GM23338 (cell line): ENCODE results near the gene HNRNPUL2. TPM values are rescaled to one million over a fixed set of nuclear protein-coding genes. Genes with fewer than 3 reads are reported as not detected.

Experiments used
- ATAC-seq: fragments of 200-7000 bp; cut with Tn5 transposase; 3 replicates; pipeline ENCODE4 v1.9.1; 2020
- DNase-seq: peaks from one replicate; pipeline ENCODE4 v3.0.0-alpha.2; 2015; ENCODE audit warnings: low spot score
- H2AFZ ChIP-seq: fragments of 200-600 bp; sonication (generic); 2 replicates; pipeline ENCODE4 v1.8.0; 2016; ENCODE audit warnings: antibody characterized with exemption, mild to moderate bottlenecking, moderate library complexity
- H3F3A ChIP-seq: fragments of 200-600 bp; sonication (generic); replicated peaks from 2 replicates; pipeline ENCODE4 v1.8.0; 2017; ENCODE audit warnings: antibody characterized with exemption, mixed run types, low read depth
- H3K27ac ChIP-seq: fragments of 200-600 bp; sonication (generic); 2 replicates; pipeline ENCODE4 v1.6.1; 2016; ENCODE audit warnings: low read depth
- H3K27me3 ChIP-seq: fragments of 200-600 bp; sonication (generic); 2 replicates; pipeline ENCODE4 v1.8.0; 2016; ENCODE audit warnings: mild to moderate bottlenecking, mixed run types, moderate library complexity; ENCODE audit not compliant: insufficient read depth
- H3K36me3 ChIP-seq: fragments of 200-600 bp; sonication (generic); 2 replicates; pipeline ENCODE4 v1.8.0; 2016; ENCODE audit warnings: mild to moderate bottlenecking; ENCODE audit not compliant: insufficient read depth
- H3K4me1 ChIP-seq: fragments of 200-600 bp; sonication (generic); 2 replicates; pipeline ENCODE4 v1.8.0; 2016; ENCODE audit warnings: mild to moderate bottlenecking, moderate library complexity; ENCODE audit not compliant: insufficient read depth
- H3K4me2 ChIP-seq: fragments of 200-600 bp; sonication (generic); 2 replicates; pipeline ENCODE4 v1.7.1; 2017; ENCODE audit warnings: mixed run types
- H3K4me3 ChIP-seq: fragments of 200-600 bp; sonication (generic); 2 replicates; pipeline ENCODE4 v1.6.1; 2016; ENCODE audit warnings: mixed run types
- H3K79me2 ChIP-seq: fragments of 200-600 bp; sonication (generic); replicated peaks from 2 replicates; pipeline ENCODE4 v1.8.0; 2017; ENCODE audit warnings: mild to moderate bottlenecking; ENCODE audit not compliant: insufficient read depth
- H3K9me2 ChIP-seq: fragments of 200-600 bp; sonication (generic); 2 replicates; pipeline ENCODE4 v1.8.0; 2017; ENCODE audit not compliant: insufficient read depth
- H4K20me1 ChIP-seq: fragments of 200-600 bp; sonication (generic); replicated peaks from 2 replicates; pipeline ENCODE4 v1.8.0; 2017; ENCODE audit warnings: mild to moderate bottlenecking; ENCODE audit not compliant: insufficient read depth
- H3K27ac Mint-ChIP-seq: 2 replicates; pipeline ENCODE4 v1.8.0; 2020; ENCODE audit warnings: inconsistent platforms, mild to moderate bottlenecking, moderate library complexity, mixed read lengths
- H3K27me3 Mint-ChIP-seq: 3 replicates; pipeline ENCODE4 v1.8.0; 2022; ENCODE audit warnings: low read depth, mild to moderate bottlenecking, moderate library complexity, mixed read lengths, inconsistent platforms; ENCODE audit not compliant: insufficient read depth, poor library complexity
- H3K36me3 Mint-ChIP-seq: 3 replicates; pipeline ENCODE4 v1.8.0; 2021; ENCODE audit warnings: low read depth, mild to moderate bottlenecking, inconsistent platforms, moderate library complexity, mixed read lengths
- H3K4me1 Mint-ChIP-seq: 3 replicates; pipeline ENCODE4 v1.8.0; 2020; ENCODE audit warnings: mild to moderate bottlenecking, inconsistent platforms, mixed read lengths
- H3K4me3 Mint-ChIP-seq: 3 replicates; pipeline ENCODE4 v1.8.0; 2021; ENCODE audit warnings: moderate library complexity, mild to moderate bottlenecking, inconsistent platforms, mixed read lengths
- H3K9me3 Mint-ChIP-seq: 3 replicates; pipeline ENCODE4 v1.8.0; 2020; ENCODE audit warnings: moderate library complexity, mild to moderate bottlenecking, inconsistent platforms, mixed read lengths
- CREB1 ChIP-seq: fragments of 250-450 bp; sonication (Bioruptor Pico); IDR thresholded peaks from 2 replicates; pipeline ENCODE4 v1.5.0; 2020; ENCODE audit warnings: low read depth, mild to moderate bottlenecking, moderate library complexity
- CTCF ChIP-seq, 2 experiments: fragments of 200-600 bp in 1 of 2; sonication (generic) in 1 of 2; conservative IDR thresholded peaks; 2 replicates each; pipeline versions ENCODE4 v1.5.1 to v1.6.1; 2016 to 2017; ENCODE audit warnings: antibody characterized with exemption in 2 of 2, low read depth in 2 of 2, mild to moderate bottlenecking in 2 of 2, moderate library complexity in 1 of 2
- EZH2 ChIP-seq: fragments of 200-600 bp; sonication (generic); IDR thresholded peaks from one replicate; pipeline ENCODE4 v1.8.0; 2017; ENCODE audit warnings: antibody characterized with exemption, mild to moderate bottlenecking, low read depth; ENCODE audit not compliant: unreplicated experiment
- EZH2phosphoT487 ChIP-seq: fragments of 200-600 bp; sonication (generic); IDR thresholded peaks from one replicate; pipeline ENCODE4 v1.8.1; 2018; ENCODE audit warnings: antibody characterized with exemption; ENCODE audit not compliant: unreplicated experiment
- JUNB ChIP-seq: IDR thresholded peaks from one replicate; pipeline ENCODE4 v1.6.1; 2016; ENCODE audit warnings: antibody characterized with exemption; ENCODE audit not compliant: unreplicated experiment
- NANOG ChIP-seq: IDR thresholded peaks from 2 replicates; pipeline ENCODE4 v1.6.1; 2016; ENCODE audit warnings: antibody characterized with exemption, borderline replicate concordance
- POLR2AphosphoS5 ChIP-seq: IDR thresholded peaks from 2 replicates; pipeline ENCODE4 v1.6.1; 2016; ENCODE audit warnings: antibody characterized with exemption, low read depth
- STAT1 ChIP-seq: IDR thresholded peaks from one replicate; pipeline ENCODE4 v1.6.1; 2016; ENCODE audit warnings: antibody characterized with exemption; ENCODE audit not compliant: unreplicated experiment
- ZNF114 ChIP-seq: fragments of 250-450 bp; sonication (Bioruptor Pico); IDR thresholded peaks from 2 replicates; pipeline ENCODE4 v1.5.0; 2020; ENCODE audit warnings: mild to moderate bottlenecking, moderate library complexity
- ZNF331 ChIP-seq: fragments of 250-450 bp; sonication (Bioruptor Pico); IDR thresholded peaks from 2 replicates; pipeline ENCODE4 v1.5.0; 2020; ENCODE audit warnings: low read depth, mild to moderate bottlenecking, moderate library complexity
- polyA plus RNA-seq: library from polyadenylated mRNA; unstranded; fragments of >200 nt; fragmentation: Nextera tagmentation; extraction: Ambion mirVana; gene quantifications from 2 replicates; pipeline ENCODE4 v1.2.1, GENCODE V29; 2016
- total RNA-seq: library from RNA; depleted of rRNA; stranded (reverse); fragments of >200 nt; shearing (Covaris generic); gene quantifications from 2 replicates; pipeline ENCODE4 v1.2.3, GENCODE V29; 2014
- TF ChIP-seq, protein P1 (sequence below): fragments of 250-450 bp; sonication (Bioruptor Pico); IDR thresholded peaks from 2 replicates; pipeline ENCODE4 v1.5.0; 2020; ENCODE audit warnings: mild to moderate bottlenecking, moderate library complexity
- TF ChIP-seq, protein P2 (sequence below): IDR thresholded peaks from 2 replicates; pipeline ENCODE4 v1.6.1; 2016; ENCODE audit warnings: antibody characterized with exemption
- TF ChIP-seq, protein P3 (sequence below): IDR thresholded peaks from one replicate; pipeline ENCODE4 v1.6.1; 2018; ENCODE audit warnings: antibody characterized with exemption; ENCODE audit not compliant: unreplicated experiment

HNRNPUL2 gene
- total and polyA plus RNA-seq, 2 experiments from 2014 or later: 9.4 to 18.3 TPM

DNA sequence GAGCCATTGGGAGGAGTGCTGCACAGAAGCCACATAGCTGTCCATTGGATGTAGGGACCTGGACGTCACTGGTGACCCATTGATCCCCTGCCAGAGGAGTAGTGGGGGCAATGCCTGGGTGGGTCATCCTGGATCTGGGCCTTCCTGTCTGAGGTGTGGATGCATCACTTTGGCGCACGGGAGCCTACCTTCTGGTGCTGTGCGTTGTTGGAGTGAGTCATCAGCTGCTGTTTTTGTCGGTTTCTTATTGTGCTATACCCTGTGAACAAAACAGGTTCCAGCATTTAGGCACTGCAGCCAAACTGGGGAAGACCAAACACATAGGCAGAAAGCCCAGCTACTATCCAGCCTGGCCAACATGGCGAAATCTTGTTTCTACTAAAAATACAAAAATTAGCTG lies 47.1 kb upstream of the HNRNPUL2 start:
- Mint-ChIP-seq H3K4me1 (peaks cover 13% of the 10 kb centered on the region), H3K36me3 (peaks cover 44% of the 10 kb centered on the region), H3K27ac (no peak overlapping the region), H3K4me3 (no peak overlapping the region), H3K9me3 (no peaks in the 10 kb centered on the region; the same call in 2 of the 3 replicates), H3K27me3 (peaks cover 17% of the 10 kb centered on the region)
- H3K4me3 ChIP-seq: no peak overlapping the region
- H3K36me3 ChIP-seq: peaks cover 17% of the 10 kb centered on the region; the same call in 1 of the 2 replicates
- no peak overlapping the region for H3K27ac ChIP-seq
- TF ChIP-seq EZH2 (no peak), CTCF (conservative IDR thresholded peaks at IDR 0.05; ENCODE audit: low read depth in 2 of 2) (no peak), POLR2AphosphoS5 (no peak), NANOG (no peak), ZNF331 (CRISPR knock-in tag) (no peak), EZH2phosphoT487 (no peak), ZNF114 (no peak), JUNB (no peak), CREB1 (CRISPR knock-in tag) (no peak), STAT1 (no peak)
- TF ChIP-seq, protein P1, sequence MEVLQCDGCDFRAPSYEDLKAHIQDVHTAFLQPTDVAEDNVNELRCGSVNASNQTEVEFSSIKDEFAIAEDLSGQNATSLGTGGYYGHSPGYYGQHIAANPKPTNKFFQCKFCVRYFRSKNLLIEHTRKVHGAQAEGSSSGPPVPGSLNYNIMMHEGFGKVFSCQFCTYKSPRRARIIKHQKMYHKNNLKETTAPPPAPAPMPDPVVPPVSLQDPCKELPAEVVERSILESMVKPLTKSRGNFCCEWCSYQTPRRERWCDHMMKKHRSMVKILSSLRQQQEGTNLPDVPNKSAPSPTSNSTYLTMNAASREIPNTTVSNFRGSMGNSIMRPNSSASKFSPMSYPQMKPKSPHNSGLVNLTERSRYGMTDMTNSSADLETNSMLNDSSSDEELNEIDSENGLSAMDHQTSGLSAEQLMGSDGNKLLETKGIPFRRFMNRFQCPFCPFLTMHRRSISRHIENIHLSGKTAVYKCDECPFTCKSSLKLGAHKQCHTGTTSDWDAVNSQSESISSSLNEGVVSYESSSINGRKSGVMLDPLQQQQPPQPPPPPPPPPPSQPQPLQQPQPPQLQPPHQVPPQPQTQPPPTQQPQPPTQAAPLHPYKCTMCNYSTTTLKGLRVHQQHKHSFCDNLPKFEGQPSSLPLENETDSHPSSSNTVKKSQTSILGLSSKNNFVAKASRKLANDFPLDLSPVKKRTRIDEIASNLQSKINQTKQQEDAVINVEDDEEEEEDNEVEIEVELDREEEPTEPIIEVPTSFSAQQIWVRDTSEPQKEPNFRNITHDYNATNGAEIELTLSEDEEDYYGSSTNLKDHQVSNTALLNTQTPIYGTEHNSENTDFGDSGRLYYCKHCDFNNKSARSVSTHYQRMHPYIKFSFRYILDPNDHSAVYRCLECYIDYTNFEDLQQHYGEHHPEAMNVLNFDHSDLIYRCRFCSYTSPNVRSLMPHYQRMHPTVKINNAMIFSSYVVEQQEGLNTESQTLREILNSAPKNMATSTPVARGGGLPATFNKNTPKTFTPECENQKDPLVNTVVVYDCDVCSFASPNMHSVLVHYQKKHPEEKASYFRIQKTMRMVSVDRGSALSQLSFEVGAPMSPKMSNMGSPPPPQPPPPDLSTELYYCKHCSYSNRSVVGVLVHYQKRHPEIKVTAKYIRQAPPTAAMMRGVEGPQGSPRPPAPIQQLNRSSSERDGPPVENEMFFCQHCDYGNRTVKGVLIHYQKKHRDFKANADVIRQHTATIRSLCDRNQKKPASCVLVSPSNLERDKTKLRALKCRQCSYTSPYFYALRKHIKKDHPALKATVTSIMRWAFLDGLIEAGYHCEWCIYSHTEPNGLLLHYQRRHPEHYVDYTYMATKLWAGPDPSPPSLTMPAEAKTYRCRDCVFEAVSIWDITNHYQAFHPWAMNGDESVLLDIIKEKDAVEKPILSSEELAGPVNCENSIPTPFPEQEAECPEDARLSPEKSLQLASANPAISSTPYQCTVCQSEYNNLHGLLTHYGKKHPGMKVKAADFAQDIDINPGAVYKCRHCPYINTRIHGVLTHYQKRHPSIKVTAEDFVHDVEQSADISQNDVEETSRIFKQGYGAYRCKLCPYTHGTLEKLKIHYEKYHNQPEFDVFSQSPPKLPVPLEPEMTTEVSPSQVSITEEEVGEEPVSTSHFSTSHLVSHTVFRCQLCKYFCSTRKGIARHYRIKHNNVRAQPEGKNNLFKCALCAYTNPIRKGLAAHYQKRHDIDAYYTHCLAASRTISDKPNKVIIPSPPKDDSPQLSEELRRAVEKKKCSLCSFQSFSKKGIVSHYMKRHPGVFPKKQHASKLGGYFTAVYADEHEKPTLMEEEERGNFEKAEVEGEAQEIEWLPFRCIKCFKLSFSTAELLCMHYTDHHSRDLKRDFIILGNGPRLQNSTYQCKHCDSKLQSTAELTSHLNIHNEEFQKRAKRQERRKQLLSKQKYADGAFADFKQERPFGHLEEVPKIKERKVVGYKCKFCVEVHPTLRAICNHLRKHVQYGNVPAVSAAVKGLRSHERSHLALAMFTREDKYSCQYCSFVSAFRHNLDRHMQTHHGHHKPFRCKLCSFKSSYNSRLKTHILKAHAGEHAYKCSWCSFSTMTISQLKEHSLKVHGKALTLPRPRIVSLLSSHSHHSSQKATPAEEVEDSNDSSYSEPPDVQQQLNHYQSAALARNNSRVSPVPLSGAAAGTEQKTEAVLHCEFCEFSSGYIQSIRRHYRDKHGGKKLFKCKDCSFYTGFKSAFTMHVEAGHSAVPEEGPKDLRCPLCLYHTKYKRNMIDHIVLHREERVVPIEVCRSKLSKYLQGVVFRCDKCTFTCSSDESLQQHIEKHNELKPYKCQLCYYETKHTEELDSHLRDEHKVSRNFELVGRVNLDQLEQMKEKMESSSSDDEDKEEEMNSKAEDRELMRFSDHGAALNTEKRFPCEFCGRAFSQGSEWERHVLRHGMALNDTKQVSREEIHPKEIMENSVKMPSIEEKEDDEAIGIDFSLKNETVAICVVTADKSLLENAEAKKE: no peak
- TF ChIP-seq, protein P2, sequence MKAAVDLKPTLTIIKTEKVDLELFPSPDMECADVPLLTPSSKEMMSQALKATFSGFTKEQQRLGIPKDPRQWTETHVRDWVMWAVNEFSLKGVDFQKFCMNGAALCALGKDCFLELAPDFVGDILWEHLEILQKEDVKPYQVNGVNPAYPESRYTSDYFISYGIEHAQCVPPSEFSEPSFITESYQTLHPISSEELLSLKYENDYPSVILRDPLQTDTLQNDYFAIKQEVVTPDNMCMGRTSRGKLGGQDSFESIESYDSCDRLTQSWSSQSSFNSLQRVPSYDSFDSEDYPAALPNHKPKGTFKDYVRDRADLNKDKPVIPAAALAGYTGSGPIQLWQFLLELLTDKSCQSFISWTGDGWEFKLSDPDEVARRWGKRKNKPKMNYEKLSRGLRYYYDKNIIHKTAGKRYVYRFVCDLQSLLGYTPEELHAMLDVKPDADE: no peak
- TF ChIP-seq, protein P3, sequence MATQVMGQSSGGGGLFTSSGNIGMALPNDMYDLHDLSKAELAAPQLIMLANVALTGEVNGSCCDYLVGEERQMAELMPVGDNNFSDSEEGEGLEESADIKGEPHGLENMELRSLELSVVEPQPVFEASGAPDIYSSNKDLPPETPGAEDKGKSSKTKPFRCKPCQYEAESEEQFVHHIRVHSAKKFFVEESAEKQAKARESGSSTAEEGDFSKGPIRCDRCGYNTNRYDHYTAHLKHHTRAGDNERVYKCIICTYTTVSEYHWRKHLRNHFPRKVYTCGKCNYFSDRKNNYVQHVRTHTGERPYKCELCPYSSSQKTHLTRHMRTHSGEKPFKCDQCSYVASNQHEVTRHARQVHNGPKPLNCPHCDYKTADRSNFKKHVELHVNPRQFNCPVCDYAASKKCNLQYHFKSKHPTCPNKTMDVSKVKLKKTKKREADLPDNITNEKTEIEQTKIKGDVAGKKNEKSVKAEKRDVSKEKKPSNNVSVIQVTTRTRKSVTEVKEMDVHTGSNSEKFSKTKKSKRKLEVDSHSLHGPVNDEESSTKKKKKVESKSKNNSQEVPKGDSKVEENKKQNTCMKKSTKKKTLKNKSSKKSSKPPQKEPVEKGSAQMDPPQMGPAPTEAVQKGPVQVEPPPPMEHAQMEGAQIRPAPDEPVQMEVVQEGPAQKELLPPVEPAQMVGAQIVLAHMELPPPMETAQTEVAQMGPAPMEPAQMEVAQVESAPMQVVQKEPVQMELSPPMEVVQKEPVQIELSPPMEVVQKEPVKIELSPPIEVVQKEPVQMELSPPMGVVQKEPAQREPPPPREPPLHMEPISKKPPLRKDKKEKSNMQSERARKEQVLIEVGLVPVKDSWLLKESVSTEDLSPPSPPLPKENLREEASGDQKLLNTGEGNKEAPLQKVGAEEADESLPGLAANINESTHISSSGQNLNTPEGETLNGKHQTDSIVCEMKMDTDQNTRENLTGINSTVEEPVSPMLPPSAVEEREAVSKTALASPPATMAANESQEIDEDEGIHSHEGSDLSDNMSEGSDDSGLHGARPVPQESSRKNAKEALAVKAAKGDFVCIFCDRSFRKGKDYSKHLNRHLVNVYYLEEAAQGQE: no peak
- H2AFZ ChIP-seq: no peak overlapping the region
- H3K9me2 ChIP-seq: no peaks in the 10 kb centered on the region
- peaks cover 31% of the 10 kb centered on the region for H3K79me2 ChIP-seq
- no peak overlapping the region for H3K4me2 ChIP-seq
- H4K20me1 ChIP-seq: peaks cover 3% of the 10 kb centered on the region; the same call in 1 of the 2 replicates
- peaks cover 15% of the 10 kb centered on the region for H3F3A ChIP-seq
- ATAC-seq (no peak), DNase-seq (no peak)
- H3K4me1 ChIP-seq: peaks cover 9% of the 10 kb centered on the region; the same call in 1 of the 2 replicates
- H3K27me3 ChIP-seq: no peaks in the 10 kb centered on the region
